HCT116 (cell line): Measurements from ENCODE around the gene HMCN1. TPM values are rescaled to one million over a fixed set of nuclear protein-coding genes. Genes with fewer than 3 reads are reported as not detected.

Experiments
- ATAC-seq: fragments of 200-7000 bp; cut with Tn5 transposase; 2 replicates; pipeline ENCODE4 v1.9.1; 2020; ENCODE audit warnings: mild to moderate bottlenecking, moderate library complexity
- BruUV-seq: library from RNA; stranded (reverse); fragments of 400-500 nt; replicated peaks from 2 replicates; lab custom pipeline; 2021; lab: Mats Ljungman, UMichigan
- CTCF ChIA-PET: fragments of 300-600 bp; sonication (Branson Sonifier 250); formaldehyde crosslinking; loops from one replicate; lab custom pipeline; 2021; ENCODE audit warnings: antibody characterized with exemption; lab: Charles Lee
- POLR2A ChIA-PET: fragments of 300-600, 350-600 bp; sonication (Branson Sonifier 250); formaldehyde crosslinking; loops from one replicate; lab custom pipeline; 2021; ENCODE audit warnings: antibody characterized with exemption; lab: Charles Lee
- RAD21 ChIA-PET, 2 experiments: fragments of 300-600 bp; sonication (Branson Sonifier 250); formaldehyde crosslinking; loops; one replicate each; lab custom pipeline; 2023; ENCODE audit warnings: low total read pairs in 2 of 2; ENCODE audit not compliant: uncharacterized antibody in 2 of 2, unreplicated experiment in 2 of 2, low non-redundant PET in 1 of 2; lab: Charles Lee
- DNase-seq: peaks from one replicate; pipeline ENCODE4 v3.0.0-alpha.2; 2010; ENCODE audit warnings: low read depth, low spot score
- H2AFZ ChIP-seq: fragments of 200-600 bp; shearing (Covaris generic), sonication (generic); 2 replicates; pipeline ENCODE4 v1.6.1; 2017; ENCODE audit warnings: low read depth, mixed run types, mixed read lengths, antibody characterized with exemption, low read length; ENCODE audit not compliant: poor library complexity, severe bottlenecking
- H3K27ac ChIP-seq: 2 replicates; pipeline ENCODE4 v1.5.1; 2012; ENCODE audit warnings: low read depth, low read length
- H3K27me3 ChIP-seq: fragments of 200-600 bp; sonication (generic); 2 replicates; pipeline ENCODE4 v1.6.1; 2016; ENCODE audit warnings: mixed run types, low read length, mixed read lengths; ENCODE audit not compliant: insufficient read depth
- H3K36me3 ChIP-seq, 2 experiments: fragments of 200-500 bp in 1 of 2; fragments of 200-600 bp in 1 of 2; sonication (Bioruptor generic) in 1 of 2; sonication (generic) in 1 of 2; 2 replicates each; pipeline versions ENCODE4 v1.5.1 to v1.6.1; 2014 to 2016; ENCODE audit warnings: low read length in 2 of 2, inconsistent platforms in 1 of 2, mixed read lengths in 1 of 2, mixed run types in 1 of 2; ENCODE audit not compliant: insufficient read depth in 2 of 2, control insufficient read depth in 1 of 2
- H3K4me1 ChIP-seq, 2 experiments: fragments of 200-600 bp in 1 of 2; sonication (generic) in 1 of 2; 2 replicates each; pipeline versions ENCODE4 v1.5.1 to v1.6.1; 2012 to 2017; ENCODE audit warnings: low read length in 2 of 2, inconsistent platforms in 1 of 2, mild to moderate bottlenecking in 1 of 2, mixed read lengths in 1 of 2, mixed run types in 1 of 2, moderate library complexity in 1 of 2; ENCODE audit not compliant: insufficient read depth in 2 of 2, control insufficient read depth in 1 of 2
- H3K4me2 ChIP-seq: fragments of 200-600 bp; sonication (generic); 2 replicates; pipeline ENCODE4 v1.6.1; 2017; ENCODE audit warnings: mixed run types, low read length, mixed read lengths
- H3K4me3 ChIP-seq, 2 experiments: fragments of 200-600 bp in 1 of 2; sonication (generic) in 1 of 2; replicated peaks in 1 of 2; 2 replicates each; pipeline ENCODE4 v1.5.1; 2011 to 2016; ENCODE audit warnings: low read length in 2 of 2, control low read depth in 1 of 2, low read depth in 1 of 2, mild to moderate bottlenecking in 1 of 2, mixed read lengths in 1 of 2, mixed run types in 1 of 2
- H3K79me2 ChIP-seq: fragments of 200-600 bp; sonication (generic); 2 replicates; pipeline ENCODE4 v1.6.1; 2017; ENCODE audit warnings: mild to moderate bottlenecking, mixed run types, low read length, moderate library complexity, mixed read lengths; ENCODE audit not compliant: insufficient read depth
- H3K9ac ChIP-seq: fragments of 200-600 bp; sonication (generic); 2 replicates; pipeline ENCODE4 v1.6.1; 2016; ENCODE audit warnings: low read length, mixed read lengths
- H3K9me2 ChIP-seq: fragments of 200-600 bp; sonication (generic), shearing (Covaris generic); 2 replicates; pipeline ENCODE4 v1.6.1; 2017; ENCODE audit warnings: mixed run types, mild to moderate bottlenecking, moderate library complexity; ENCODE audit not compliant: insufficient read depth
- H3K9me3 ChIP-seq, 2 experiments: fragments of 200-500 bp in 1 of 2; fragments of 200-600 bp in 1 of 2; sonication (Bioruptor generic) in 1 of 2; sonication (generic) in 1 of 2; 2 replicates each; pipeline ENCODE4 v1.6.1; 2014 to 2017; ENCODE audit warnings: low read length in 2 of 2, mixed read lengths in 2 of 2, inconsistent platforms in 1 of 2, low read depth in 1 of 2, mild to moderate bottlenecking in 1 of 2, mixed run types in 1 of 2, moderate library complexity in 1 of 2; ENCODE audit not compliant: control insufficient read depth in 1 of 2, insufficient read depth in 1 of 2
- H4K20me1 ChIP-seq: fragments of 200-600 bp; sonication (generic), shearing (Covaris generic); 2 replicates; pipeline ENCODE4 v1.6.1; 2017; ENCODE audit warnings: mixed run types, mild to moderate bottlenecking, moderate library complexity; ENCODE audit not compliant: insufficient read depth
- EZH2 ChIP-seq: fragments of 200-600 bp; sonication (generic); IDR thresholded peaks from 2 replicates; pipeline ENCODE4 v1.6.1; 2017; ENCODE audit warnings: antibody characterized with exemption, mixed run types
- FOSL1 ChIP-seq: IDR thresholded peaks from 2 replicates; pipeline ENCODE4 v1.6.1; 2012; ENCODE audit warnings: low read depth
- POLR2AphosphoS5 ChIP-seq: IDR thresholded peaks from 2 replicates; pipeline ENCODE4 v1.6.1; 2011; ENCODE audit warnings: mild to moderate bottlenecking, low read depth, low read length, moderate library complexity
- TCF7L2 ChIP-seq: IDR thresholded peaks from 2 replicates; pipeline ENCODE4 v1.7.0; 2011; ENCODE audit warnings: borderline replicate concordance, inconsistent platforms; ENCODE audit not compliant: insufficient read depth, insufficient read length; ENCODE audit errors: extremely low read depth
- ZNF274 ChIP-seq: fragments of 200-500 bp; sonication (Bioruptor generic); IDR thresholded peaks from 2 replicates; pipeline ENCODE4 v1.6.1; 2014; ENCODE audit warnings: mild to moderate bottlenecking, low read depth, low read length, inconsistent platforms
- intact Hi-C: fragments of 100-400 bp; cut with micrococcal nuclease; formaldehyde crosslinking; loops from 2 replicates; pipeline ENCODE4 v1.10.0; 2022
- total RNA-seq: library from RNA; stranded (reverse); gene quantifications from one replicate; pipeline ENCODE4 v1.2.1, GENCODE V29; 2021; ENCODE audit not compliant: unreplicated experiment
- TF ChIP-seq, protein P1 (sequence below): IDR thresholded peaks from 2 replicates; pipeline ENCODE4 v1.6.1; 2012
- TF ChIP-seq, protein P2 (sequence below): IDR thresholded peaks from 2 replicates; pipeline ENCODE4 v1.6.1; 2011; ENCODE audit warnings: mild to moderate bottlenecking, low read length, moderate library complexity; ENCODE audit not compliant: insufficient replicate concordance; ENCODE audit errors: extremely low read depth

Gene HMCN1
- total RNA-seq, 1 experiment from 2014 or later: 0.59 TPM

DNA sequence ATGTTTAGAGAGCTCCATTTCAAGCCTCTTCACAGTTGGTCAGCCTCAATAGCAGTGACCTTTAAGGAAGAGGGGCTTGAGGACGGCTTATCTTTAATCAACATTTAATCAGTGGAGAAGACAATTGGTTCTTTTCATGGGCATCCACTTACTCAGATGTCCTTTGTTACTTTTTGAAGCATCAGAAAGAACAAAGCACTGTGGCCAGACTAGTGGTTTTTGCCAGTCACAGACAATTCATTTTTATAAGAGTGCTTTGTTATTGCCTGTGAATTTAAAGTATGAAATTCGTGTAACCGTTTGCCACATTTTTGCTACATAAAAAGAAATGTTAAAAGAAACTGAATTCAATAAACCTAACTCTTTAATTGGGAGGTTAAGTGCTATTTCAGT is 418.0 kb downstream of the HMCN1 start:
- Histone ChIP-seq H3K4me3 (no peak overlapping the region), H3K27ac (no peak overlapping the region), H3K9me3 (no peaks in the 10 kb centered on the region), H3K79me2 (no peaks in the 10 kb centered on the region), H2AFZ (peak overlapping the region; percentile 70), H3K27me3 (no peaks in the 10 kb centered on the region), H3K36me3 (no peaks in the 10 kb centered on the region), H3K9ac (no peak overlapping the region), H3K9me2 (no peaks in the 10 kb centered on the region), H3K4me2 (peak overlapping the region; percentile 33), H3K4me1 (peaks cover 7 to 16% of the 10 kb centered on the region in 2 experiments; a peak in 3 of 4 replicates), H4K20me1 (no peaks in the 10 kb centered on the region)
- POLR2A ChIA-PET: no interaction called here
- no TSS peak for BruUV-seq
- TF ChIP-seq ZNF274 (no peak), EZH2 (no peak), TCF7L2 (no peak), POLR2AphosphoS5 (no peak), FOSL1 (no peak)
- TF ChIP-seq, protein P1, sequence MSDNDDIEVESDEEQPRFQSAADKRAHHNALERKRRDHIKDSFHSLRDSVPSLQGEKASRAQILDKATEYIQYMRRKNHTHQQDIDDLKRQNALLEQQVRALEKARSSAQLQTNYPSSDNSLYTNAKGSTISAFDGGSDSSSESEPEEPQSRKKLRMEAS: no peak
- TF ChIP-seq, protein P2, sequence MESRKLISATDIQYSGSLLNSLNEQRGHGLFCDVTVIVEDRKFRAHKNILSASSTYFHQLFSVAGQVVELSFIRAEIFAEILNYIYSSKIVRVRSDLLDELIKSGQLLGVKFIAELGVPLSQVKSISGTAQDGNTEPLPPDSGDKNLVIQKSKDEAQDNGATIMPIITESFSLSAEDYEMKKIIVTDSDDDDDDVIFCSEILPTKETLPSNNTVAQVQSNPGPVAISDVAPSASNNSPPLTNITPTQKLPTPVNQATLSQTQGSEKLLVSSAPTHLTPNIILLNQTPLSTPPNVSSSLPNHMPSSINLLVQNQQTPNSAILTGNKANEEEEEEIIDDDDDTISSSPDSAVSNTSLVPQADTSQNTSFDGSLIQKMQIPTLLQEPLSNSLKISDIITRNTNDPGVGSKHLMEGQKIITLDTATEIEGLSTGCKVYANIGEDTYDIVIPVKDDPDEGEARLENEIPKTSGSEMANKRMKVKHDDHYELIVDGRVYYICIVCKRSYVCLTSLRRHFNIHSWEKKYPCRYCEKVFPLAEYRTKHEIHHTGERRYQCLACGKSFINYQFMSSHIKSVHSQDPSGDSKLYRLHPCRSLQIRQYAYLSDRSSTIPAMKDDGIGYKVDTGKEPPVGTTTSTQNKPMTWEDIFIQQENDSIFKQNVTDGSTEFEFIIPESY: no peak
- RAD21 ChIA-PET: no interaction called here
- intact Hi-C loops: no loop called here
- CTCF ChIA-PET: no interaction called here
- DNase-seq: no peak
- no peak; the same call in 1 of the 2 replicates for ATAC-seq
